Fibroblast of mammary gland (primary cell): ENCODE measurements around the gene ITGA11.

Source experiments
- DNase-seq: peaks from one replicate; pipeline ENCODE4 v3.0.0-alpha.2; 2010; ENCODE audit warnings: low read depth
- H3K4me3 ChIP-seq: 2 replicates; pipeline ENCODE4 v1.5.1; 2011; ENCODE audit warnings: low read depth, mild to moderate bottlenecking, low read length, moderate library complexity; ENCODE audit not compliant: control insufficient read depth
- CTCF ChIP-seq: conservative IDR thresholded peaks from 2 replicates; pipeline ENCODE4 v1.5.1; 2011; ENCODE audit warnings: low read depth, low read length, inconsistent platforms; ENCODE audit not compliant: control insufficient read depth, insufficient read depth

The ITGA11 gene

GRCh38 chr15:68449389-68449788 lies 17.4 kb upstream of the ITGA11 start:
- no peak overlapping the region for H3K4me3 ChIP-seq
- no peak for TF ChIP-seq CTCF
- DNase-seq = no peak

GRCh38 chr15:68447976-68448755 lies 16.2 kb upstream of the ITGA11 start:
- TF ChIP-seq CTCF = no peak
- DNase-seq = no peak

GRCh38 chr15:68447209-68447608 lies 15.2 kb upstream of the ITGA11 start:
- DNase-seq = no peak
- H3K4me3 ChIP-seq = no peak overlapping the region
- no peak for TF ChIP-seq CTCF

More at GRCh38 chr15:68447976-68448755, 16.2 kb upstream of the ITGA11 start:
- no peak overlapping the region for H3K4me3 ChIP-seq

GRCh38 chr15:68445351-68445750 lies 13.4 kb upstream of the ITGA11 start:
- DNase-seq = no peak
- no peak for TF ChIP-seq CTCF
- H3K4me3 ChIP-seq = no peak overlapping the region

GRCh38 chr15:68444336-68444735 lies 12.4 kb upstream of the ITGA11 start:
- no peak overlapping the region for H3K4me3 ChIP-seq
- TF ChIP-seq CTCF = no peak
- no peak for DNase-seq

GRCh38 chr15:68442903-68443302 lies 10.9 kb upstream of the ITGA11 start:
- DNase-seq = no peak
- no peak overlapping the region for H3K4me3 ChIP-seq
- TF ChIP-seq CTCF = no peak
